IPS-15b (cell line): ENCODE measurements around the gene TMEM41A.

Source experiments
- H3K27me3 ChIP-seq: one replicate; pipeline ENCODE4 v1.6.1; 2013; ENCODE audit warnings: low read length; ENCODE audit not compliant: control insufficient read depth, insufficient read depth
- H3K36me3 ChIP-seq: one replicate; pipeline ENCODE4 v1.6.1; 2013; ENCODE audit warnings: low read length; ENCODE audit not compliant: control insufficient read depth, insufficient read depth
- H3K4me1 ChIP-seq: one replicate; pipeline ENCODE4 v1.6.1; 2013; ENCODE audit warnings: mild to moderate bottlenecking, low read length; ENCODE audit not compliant: control insufficient read depth, insufficient read depth
- H3K4me3 ChIP-seq: one replicate; pipeline ENCODE4 v1.5.1; 2013; ENCODE audit warnings: low read depth, low read length
- H3K9ac ChIP-seq: one replicate; pipeline ENCODE4 v1.6.1; 2013; ENCODE audit warnings: low read depth, mild to moderate bottlenecking, low read length
- H3K9me3 ChIP-seq: one replicate; pipeline ENCODE4 v1.6.1; 2013; ENCODE audit warnings: mild to moderate bottlenecking, low read length; ENCODE audit not compliant: control insufficient read depth, insufficient read depth

TMEM41A gene

GRCh38 chr3:185498503-185499396, at the start of gene TMEM41A:
Gene TMEM41A, minus strand, starts transcription at chr3:185499035. Its CDS starts 74 bp downstream, at chr3:185498961.
- Histone ChIP-seq H3K36me3 (peaks cover 4% of the 10 kb centered on the region), H3K27me3 (no peaks in the 10 kb centered on the region), H3K4me3 (peak within 1 kb of the TSS; percentile 83), H3K4me1 (no peaks in the 10 kb centered on the region), H3K9me3 (no peaks in the 10 kb centered on the region), H3K9ac (peak within 1 kb of the TSS; percentile 81)

- no peaks in the 10 kb centered on the region for H3K27me3 ChIP-seq
- H3K36me3 ChIP-seq, result no peaks in the 10 kb centered on the region
- no peak overlapping the region for H3K9ac ChIP-seq
- H3K9me3 ChIP-seq, result no peaks in the 10 kb centered on the region
- H3K4me3 ChIP-seq, result no peak overlapping the region
- no peaks in the 10 kb centered on the region for H3K4me1 ChIP-seq
Measured at GRCh38 chr3:185540695-185541094, 41.9 kb upstream of the TMEM41A start.

GRCh38 chr3:185539934-185540333, 41.1 kb upstream of the TMEM41A start:
- Histone ChIP-seq H3K9ac (no peak overlapping the region), H3K9me3 (no peaks in the 10 kb centered on the region), H3K4me3 (no peak overlapping the region), H3K27me3 (no peaks in the 10 kb centered on the region), H3K36me3 (no peaks in the 10 kb centered on the region), H3K4me1 (no peaks in the 10 kb centered on the region)

DNA sequence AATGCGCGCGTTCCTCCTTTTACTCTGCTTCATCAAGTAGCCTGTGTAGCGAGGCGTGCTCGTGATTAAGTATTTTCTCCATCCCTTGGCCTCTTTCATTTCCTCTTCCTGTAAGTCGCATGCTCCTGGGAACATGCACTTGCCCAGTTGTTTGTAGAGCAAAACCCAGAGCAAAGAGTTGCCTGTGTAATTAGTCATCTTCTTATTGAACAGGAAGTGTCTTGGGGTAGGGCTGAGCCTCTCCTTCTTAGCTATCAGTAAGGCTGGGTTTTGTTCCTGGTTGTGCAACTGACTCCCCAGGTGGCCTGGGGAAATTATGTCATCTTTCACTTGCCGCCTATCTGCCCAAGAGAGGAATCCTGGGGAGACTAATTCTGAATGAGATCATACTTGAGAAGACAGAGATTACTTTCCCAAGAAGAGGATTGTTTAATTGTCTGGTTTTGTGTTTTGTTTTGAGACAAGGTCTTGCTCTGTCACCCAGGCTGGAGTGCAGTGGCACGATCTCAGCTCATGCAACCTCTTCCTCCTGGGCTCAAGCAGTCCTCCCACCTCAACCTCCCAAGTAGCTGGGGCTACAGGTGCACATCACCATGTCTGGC, 38.6 kb upstream of the TMEM41A start:
- Histone ChIP-seq H3K9ac (no peak overlapping the region), H3K27me3 (no peaks in the 10 kb centered on the region), H3K36me3 (no peaks in the 10 kb centered on the region), H3K9me3 (no peaks in the 10 kb centered on the region), H3K4me1 (no peaks in the 10 kb centered on the region), H3K4me3 (no peak overlapping the region)

GRCh38 chr3:185534511-185534910, 35.7 kb upstream of the TMEM41A start:
- no peaks in the 10 kb centered on the region for H3K9me3 ChIP-seq
- no peak overlapping the region for H3K9ac ChIP-seq

GRCh38 chr3:185532901-185533300, 34.1 kb upstream of the TMEM41A start:
- H3K36me3 ChIP-seq, result no peaks in the 10 kb centered on the region
- no peaks in the 10 kb centered on the region for H3K9me3 ChIP-seq
- H3K4me1 ChIP-seq, result no peaks in the 10 kb centered on the region
- H3K9ac ChIP-seq, result no peak overlapping the region
- no peak overlapping the region for H3K4me3 ChIP-seq
- no peaks in the 10 kb centered on the region for H3K27me3 ChIP-seq

More at GRCh38 chr3:185534511-185534910, 35.7 kb upstream of the TMEM41A start:
- H3K4me3 ChIP-seq, result no peak overlapping the region
- no peaks in the 10 kb centered on the region for H3K27me3 ChIP-seq
- H3K4me1 ChIP-seq, result no peaks in the 10 kb centered on the region
- no peaks in the 10 kb centered on the region for H3K36me3 ChIP-seq

DNA sequence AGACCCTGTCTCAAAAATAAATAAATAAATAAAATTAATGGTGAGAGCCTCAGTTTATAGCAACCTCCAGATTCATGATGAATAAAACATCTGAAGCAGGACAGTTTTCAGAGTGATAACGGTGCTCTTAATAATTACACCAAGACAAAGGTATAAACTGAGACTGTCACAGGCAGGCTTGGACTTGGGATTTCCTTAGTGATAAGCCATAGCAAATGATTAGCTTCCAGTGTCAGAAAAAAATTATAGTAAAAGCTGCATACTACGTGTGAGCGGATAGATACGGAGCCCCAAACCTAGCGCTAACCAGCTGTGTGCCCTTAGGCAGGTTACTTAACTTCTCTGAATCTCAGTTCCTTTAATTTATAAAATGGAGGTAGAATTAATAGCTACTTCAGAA, 32.0 kb upstream of the TMEM41A start:
- Histone ChIP-seq H3K4me3 (no peak overlapping the region), H3K9ac (no peak overlapping the region), H3K4me1 (no peaks in the 10 kb centered on the region), H3K36me3 (no peaks in the 10 kb centered on the region), H3K9me3 (no peaks in the 10 kb centered on the region), H3K27me3 (no peaks in the 10 kb centered on the region)

DNA sequence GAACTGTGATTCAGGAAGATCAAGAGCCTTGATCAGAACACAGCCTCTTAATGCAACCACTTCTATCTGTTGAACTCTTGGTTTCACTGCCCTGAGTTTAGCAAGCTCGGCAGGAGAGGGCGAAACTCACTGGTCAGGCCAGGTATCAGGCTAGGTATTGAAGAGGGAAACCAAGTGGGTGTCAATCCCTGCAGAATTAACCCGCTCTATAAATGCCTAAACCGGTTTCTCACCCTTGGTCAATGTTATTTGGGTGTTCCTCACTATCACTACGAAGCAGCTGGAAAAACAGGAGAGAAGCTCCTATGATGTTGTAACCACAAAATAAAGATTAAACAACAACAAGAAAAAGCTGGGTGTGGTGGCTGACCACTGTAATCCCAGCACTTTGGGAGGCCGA, 29.7 kb upstream of the TMEM41A start:
- Histone ChIP-seq H3K4me1 (no peaks in the 10 kb centered on the region), H3K27me3 (no peaks in the 10 kb centered on the region), H3K9ac (no peak overlapping the region), H3K4me3 (no peak overlapping the region), H3K9me3 (no peaks in the 10 kb centered on the region), H3K36me3 (no peaks in the 10 kb centered on the region)

DNA sequence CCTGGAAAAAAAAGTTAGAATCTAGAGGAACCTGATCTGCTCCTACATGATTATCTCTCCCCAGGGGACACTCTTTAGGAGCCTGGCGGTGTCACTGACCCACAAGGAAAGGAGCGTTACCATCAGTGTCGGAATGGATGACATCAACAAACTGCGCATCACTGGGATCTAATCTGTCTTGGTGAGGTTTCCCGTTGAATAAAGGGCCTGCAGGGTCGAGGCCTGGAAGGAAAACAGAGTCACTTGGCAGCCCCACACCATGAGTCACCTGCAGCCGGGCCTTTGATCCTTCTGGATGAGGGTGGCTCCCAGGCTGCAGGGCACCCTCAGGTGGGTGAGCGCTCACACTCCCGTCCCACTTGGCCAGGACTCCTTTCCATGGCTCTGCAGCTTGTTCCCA, 28.5 kb upstream of the TMEM41A start:
- Histone ChIP-seq H3K4me1 (no peaks in the 10 kb centered on the region), H3K27me3 (no peaks in the 10 kb centered on the region), H3K9me3 (no peaks in the 10 kb centered on the region), H3K4me3 (no peak overlapping the region), H3K36me3 (no peaks in the 10 kb centered on the region), H3K9ac (no peak overlapping the region)

DNA sequence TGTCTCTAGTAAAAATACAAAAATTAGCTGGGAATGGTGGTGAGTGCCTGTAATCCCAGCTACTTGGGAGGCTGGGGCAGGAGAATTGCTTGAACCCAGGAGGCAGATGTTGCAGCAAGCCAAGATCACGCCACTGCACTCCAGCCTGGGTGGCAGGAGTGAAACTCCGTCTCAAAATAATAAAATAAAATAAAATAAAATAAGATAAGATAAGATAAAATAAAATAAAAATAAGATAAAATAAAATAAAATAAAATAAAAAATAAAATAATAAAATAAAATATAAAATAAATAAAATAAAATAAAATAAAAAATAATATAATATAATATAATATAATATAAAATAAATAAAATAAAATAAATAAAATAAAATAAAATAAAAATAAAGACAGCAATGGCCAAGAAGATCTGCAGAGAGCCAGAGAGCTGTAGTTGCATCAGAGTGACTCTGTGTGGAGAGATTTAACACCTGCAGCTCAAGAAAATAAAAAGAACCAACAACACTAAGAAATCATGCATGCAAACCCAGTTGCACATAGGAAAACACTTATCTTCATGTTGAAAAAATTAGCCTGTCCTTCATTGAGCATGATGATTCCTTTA, 27.6 kb upstream of the TMEM41A start:
- no peaks in the 10 kb centered on the region for H3K9me3 ChIP-seq
- H3K36me3 ChIP-seq, result no peaks in the 10 kb centered on the region
- no peak overlapping the region for H3K9ac ChIP-seq
- no peak overlapping the region for H3K4me3 ChIP-seq
- no peaks in the 10 kb centered on the region for H3K4me1 ChIP-seq
- no peaks in the 10 kb centered on the region for H3K27me3 ChIP-seq

DNA sequence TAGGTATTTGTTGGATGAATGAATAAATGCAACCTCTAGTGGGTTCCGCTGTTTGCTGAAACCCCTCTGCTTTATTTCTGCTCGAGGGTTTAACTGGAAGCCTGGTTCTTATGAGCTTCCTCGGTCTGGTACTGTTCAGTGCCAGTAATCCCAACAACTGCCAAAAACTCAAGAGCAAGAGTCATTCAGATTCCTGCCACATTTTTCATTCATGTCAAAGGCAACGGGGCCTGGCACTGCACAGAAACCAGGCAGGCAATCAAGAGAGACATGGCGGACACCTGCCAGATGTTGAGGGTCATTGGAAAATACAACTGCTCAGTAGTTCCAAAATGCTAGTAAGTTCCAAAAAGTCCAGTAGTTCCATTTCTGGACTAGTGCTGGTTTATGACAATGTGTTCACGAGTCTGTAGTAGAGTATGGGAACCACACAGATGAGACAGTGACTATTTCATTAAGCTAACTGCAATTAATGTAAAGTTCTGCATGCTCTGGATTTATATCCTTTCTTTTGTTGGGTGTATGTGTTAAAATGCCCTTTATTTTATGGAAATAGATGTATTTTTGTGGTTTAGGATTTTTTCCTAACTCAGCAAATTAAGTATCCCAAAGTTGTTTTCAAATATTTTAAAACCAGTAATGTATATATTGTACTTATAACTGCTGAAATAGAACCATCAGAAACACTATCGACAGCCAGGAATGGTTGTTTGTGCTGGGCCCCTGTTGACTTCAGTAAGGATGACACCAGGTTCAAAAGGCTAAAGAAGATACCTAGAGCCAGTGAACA, 22.7 kb upstream of the TMEM41A start:
- H3K9me3 ChIP-seq, result no peaks in the 10 kb centered on the region
- H3K27me3 ChIP-seq, result no peaks in the 10 kb centered on the region
- no peaks in the 10 kb centered on the region for H3K36me3 ChIP-seq
- H3K4me1 ChIP-seq, result no peaks in the 10 kb centered on the region
- H3K9ac ChIP-seq, result no peak overlapping the region
- H3K4me3 ChIP-seq, result no peak overlapping the region
